Cerebellar cortex (tissue), 1 donor: ENCODE results near the gene LSM5.

Experiments
- DNase-seq: peaks from one replicate; pipeline ENCODE4 v3.0.0-alpha.2; 2015; ENCODE audit warnings: low spot score

LSM5 gene

GRCh38 chr7:32462451-32462850 is 27.7 kb downstream of the LSM5 start:
- DNase-seq = no peak

- DNase-seq = no peak
Measured at GRCh38 chr7:32461484-32461883, 28.7 kb downstream of the LSM5 start.

- DNase-seq = no peak
Measured at GRCh38 chr7:32459788-32460187, 30.4 kb downstream of the LSM5 start.

- no peak for DNase-seq
Measured at GRCh38 chr7:32458025-32458424, 32.2 kb downstream of the LSM5 start.

GRCh38 chr7:32453341-32454011 is 36.7 kb downstream of the LSM5 start:
- DNase-seq = no peak

- no peak for DNase-seq
Measured at GRCh38 chr7:32447218-32447617, 43.0 kb downstream of the LSM5 start.

GRCh38 chr7:32436146-32436928 is 53.8 kb downstream of the LSM5 start:
- no peak for DNase-seq
